Activated T-cell treated with anti-CD3 and anti-CD28 coated beads, Interleukin-2, amount 50 U/mL, for 4 hours (primary cell): ENCODE results near the gene ACP7. TPM values are rescaled to one million over a fixed set of nuclear protein-coding genes. Genes with fewer than 3 reads are reported as not detected.

Experiments
- ATAC-seq, 2 donors: fragments of 200-7000 bp; cut with Tn5 transposase; one replicate each; pipeline ENCODE4 v1.10.0; 2021
- DNase-seq: peaks from one replicate; pipeline ENCODE4 v3.0.0-alpha.2; 2020
- H3K27me3 Mint-ChIP-seq: one replicate; pipeline ENCODE4 v1.8.0; 2021; ENCODE audit warnings: low read depth, mixed read lengths
- H3K36me3 Mint-ChIP-seq: one replicate; pipeline ENCODE4 v1.8.0; 2022; ENCODE audit warnings: mixed read lengths; ENCODE audit not compliant: insufficient read depth
- H3K4me1 Mint-ChIP-seq: one replicate; pipeline ENCODE4 v1.8.0; 2021; ENCODE audit warnings: low read depth, mixed read lengths
- H3K4me3 Mint-ChIP-seq: one replicate; pipeline ENCODE4 v1.8.0; 2021; ENCODE audit warnings: mild to moderate bottlenecking, moderate library complexity, mixed read lengths
- H3K9me3 Mint-ChIP-seq: one replicate; pipeline ENCODE4 v1.8.0; 2021; ENCODE audit warnings: mixed read lengths
- total RNA-seq, 3 donors: library from RNA; stranded (reverse); gene quantifications; one replicate each; pipeline ENCODE4 v1.2.1, GENCODE V29; 2021

The ACP7 gene
- total RNA-seq, 3 donors from 2014 or later: 0.20 TPM; not detected in 2

GRCh38 chr19:39126312-39127187 is 42.4 kb downstream of the ACP7 start:
- Mint-ChIP-seq H3K9me3 (no peaks in the 10 kb centered on the region), H3K27me3 (peaks cover 4% of the 10 kb centered on the region), H3K4me3 (peak overlapping the region; percentile 92), H3K4me1 (peaks cover 36% of the 10 kb centered on the region), H3K36me3 (no peaks in the 10 kb centered on the region)
- ATAC-seq (no peak), DNase-seq (no peak)

GRCh38 chr19:39127812-39128515 is 43.8 kb downstream of the ACP7 start:
- H3K4me3 Mint-ChIP-seq: no peak overlapping the region
- no peaks in the 10 kb centered on the region for H3K9me3 Mint-ChIP-seq
- H3K27me3 Mint-ChIP-seq: no peaks in the 10 kb centered on the region
- no peaks in the 10 kb centered on the region for H3K36me3 Mint-ChIP-seq
- DNase-seq (no peak), ATAC-seq (no peak)
- H3K4me1 Mint-ChIP-seq: peaks cover 47% of the 10 kb centered on the region

DNA sequence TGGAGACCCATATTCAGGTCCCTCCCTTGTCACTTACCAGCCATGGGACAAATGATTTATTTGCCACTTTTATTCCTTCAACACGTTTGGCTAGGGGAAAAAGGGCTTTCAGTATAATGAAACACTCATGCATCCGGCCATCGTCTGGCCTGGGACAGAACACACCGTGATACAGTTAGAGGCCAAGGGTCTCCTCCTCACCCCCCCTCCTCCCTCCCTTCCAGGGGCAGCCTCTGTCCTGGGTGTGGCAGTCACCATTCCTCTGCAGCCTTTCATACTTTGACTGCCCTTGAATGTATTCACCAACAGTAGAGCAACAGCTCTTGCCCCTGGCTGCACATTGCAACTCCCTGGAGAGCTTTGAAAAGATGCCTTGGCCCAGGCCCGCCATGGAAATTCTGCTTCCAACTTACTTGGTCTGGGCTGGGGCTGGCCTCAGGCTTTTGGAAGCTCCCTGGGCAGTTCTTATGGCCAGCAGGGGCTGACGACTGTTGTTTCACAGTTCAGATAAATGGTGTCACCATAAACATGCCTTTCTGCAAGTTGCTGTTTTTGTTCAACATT is 44.4 kb downstream of the ACP7 start:
- H3K36me3 Mint-ChIP-seq: no peaks in the 10 kb centered on the region
- H3K9me3 Mint-ChIP-seq: no peaks in the 10 kb centered on the region
- no peak for ATAC-seq
- H3K4me1 Mint-ChIP-seq: peaks cover 48% of the 10 kb centered on the region
- no peaks in the 10 kb centered on the region for H3K27me3 Mint-ChIP-seq
- no peak overlapping the region for H3K4me3 Mint-ChIP-seq
- DNase-seq: no peak

DNA sequence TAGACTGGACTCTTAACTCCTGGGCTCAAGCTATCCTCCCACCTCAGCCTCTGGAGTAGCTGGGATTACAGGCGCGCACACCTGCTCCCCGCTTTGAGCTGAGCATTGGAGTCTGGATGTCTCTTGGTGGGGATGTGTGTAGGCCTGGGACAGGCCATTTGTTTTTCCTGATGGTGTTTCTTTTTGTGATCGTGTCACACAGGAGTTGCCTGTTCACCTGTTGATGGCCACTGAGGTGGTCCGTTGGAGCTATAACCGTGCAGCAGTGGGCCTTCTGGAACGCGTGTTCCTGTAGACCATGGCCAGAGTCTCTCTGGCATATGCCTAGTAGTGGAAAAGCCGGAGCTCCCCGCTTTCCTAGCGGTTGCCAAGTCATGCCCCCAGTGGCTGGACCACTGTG is 44.9 kb downstream of the ACP7 start:
- Mint-ChIP-seq H3K27me3 (no peaks in the 10 kb centered on the region), H3K36me3 (no peaks in the 10 kb centered on the region), H3K4me3 (no peak overlapping the region), H3K9me3 (no peaks in the 10 kb centered on the region), H3K4me1 (peaks cover 47% of the 10 kb centered on the region)
- ATAC-seq: no peak
- no peak for DNase-seq

- no peak for ATAC-seq
- peaks cover 39% of the 10 kb centered on the region for H3K4me1 Mint-ChIP-seq
- H3K9me3 Mint-ChIP-seq: no peaks in the 10 kb centered on the region
- H3K27me3 Mint-ChIP-seq: no peaks in the 10 kb centered on the region
- H3K36me3 Mint-ChIP-seq: peaks cover 2% of the 10 kb centered on the region
- no peak overlapping the region for H3K4me3 Mint-ChIP-seq
- no peak for DNase-seq
Measured at GRCh38 chr19:39130337-39131254, 46.4 kb downstream of the ACP7 start.

DNA sequence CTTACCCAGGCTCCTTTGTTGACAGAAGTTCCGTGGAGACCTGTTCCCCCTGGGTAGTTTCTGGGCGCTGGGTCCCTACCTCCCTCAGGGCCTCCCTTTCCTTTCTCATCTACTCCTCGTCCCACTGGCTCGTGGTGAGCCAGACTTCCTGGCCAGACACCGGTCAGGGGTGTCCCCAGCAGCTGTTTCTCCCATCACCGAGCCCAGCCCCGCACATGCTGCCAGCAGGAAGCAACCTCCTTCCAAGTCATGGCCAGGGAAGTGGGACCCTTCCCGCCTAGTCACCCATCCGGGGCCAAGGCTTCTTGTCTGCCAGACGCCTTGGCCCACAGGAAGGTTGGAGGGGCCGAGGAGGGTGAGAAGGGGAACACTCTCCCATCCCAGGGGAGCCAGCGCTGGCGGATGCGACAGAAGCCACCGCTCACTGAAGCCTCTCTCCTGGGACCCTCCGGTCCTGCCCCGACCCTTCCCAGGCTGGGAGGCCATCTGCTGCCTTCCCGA is 47.1 kb downstream of the ACP7 start:
- Mint-ChIP-seq H3K27me3 (no peaks in the 10 kb centered on the region), H3K36me3 (peaks cover 2% of the 10 kb centered on the region), H3K9me3 (no peaks in the 10 kb centered on the region), H3K4me3 (no peak overlapping the region), H3K4me1 (peaks cover 36% of the 10 kb centered on the region)
- DNase-seq (no peak), ATAC-seq (no peak)

- Mint-ChIP-seq H3K27me3 (no peaks in the 10 kb centered on the region), H3K4me1 (peaks cover 32% of the 10 kb centered on the region), H3K36me3 (peaks cover 2% of the 10 kb centered on the region), H3K9me3 (no peaks in the 10 kb centered on the region), H3K4me3 (no peak overlapping the region)
- ATAC-seq: peak; percentile 49 to 56
- DNase-seq: no peak
Measured at GRCh38 chr19:39132344-39132969, 48.3 kb downstream of the ACP7 start.

- Mint-ChIP-seq H3K4me3 (no peak overlapping the region), H3K4me1 (peaks cover 28% of the 10 kb centered on the region), H3K36me3 (peaks cover 2% of the 10 kb centered on the region), H3K9me3 (no peaks in the 10 kb centered on the region), H3K27me3 (no peaks in the 10 kb centered on the region)
- ATAC-seq: no peak
- DNase-seq: no peak
Measured at GRCh38 chr19:39133431-39134270, 49.5 kb downstream of the ACP7 start.

GRCh38 chr19:39135701-39136100 is 51.5 kb downstream of the ACP7 start:
- H3K36me3 Mint-ChIP-seq: peaks cover 2% of the 10 kb centered on the region

GRCh38 chr19:39136225-39136940 is 52.2 kb downstream of the ACP7 start:
- no peaks in the 10 kb centered on the region for H3K27me3 Mint-ChIP-seq
- peaks cover 22% of the 10 kb centered on the region for H3K4me1 Mint-ChIP-seq
- no peaks in the 10 kb centered on the region for H3K9me3 Mint-ChIP-seq
- DNase-seq: no peak
- ATAC-seq: no peak
- H3K36me3 Mint-ChIP-seq: peaks cover 2% of the 10 kb centered on the region
- no peak overlapping the region for H3K4me3 Mint-ChIP-seq

More at GRCh38 chr19:39135701-39136100, 51.5 kb downstream of the ACP7 start:
- H3K4me3 Mint-ChIP-seq: no peak overlapping the region
- no peaks in the 10 kb centered on the region for H3K27me3 Mint-ChIP-seq
- DNase-seq: no peak
- ATAC-seq: no peak
- H3K9me3 Mint-ChIP-seq: no peaks in the 10 kb centered on the region
- peaks cover 25% of the 10 kb centered on the region for H3K4me1 Mint-ChIP-seq

- DNase-seq: no peak
- no peak for ATAC-seq
- Mint-ChIP-seq H3K4me3 (no peak overlapping the region), H3K9me3 (no peaks in the 10 kb centered on the region), H3K4me1 (peaks cover 19% of the 10 kb centered on the region), H3K36me3 (peaks cover 2% of the 10 kb centered on the region), H3K27me3 (no peaks in the 10 kb centered on the region)
Measured at GRCh38 chr19:39137131-39137530, 53.0 kb downstream of the ACP7 start.
